Measurements from ENCODE around the gene SLCO1B3. TPM values are rescaled to one million over a fixed set of nuclear protein-coding genes. Genes with fewer than 3 reads are reported as not detected.
"Not testable (repeated sequence)": the region's sequence is repeated elsewhere in the genome, so short reads cannot be mapped to it uniquely, and the experiment has no call there.

SLCO1B3 gene, protein sequence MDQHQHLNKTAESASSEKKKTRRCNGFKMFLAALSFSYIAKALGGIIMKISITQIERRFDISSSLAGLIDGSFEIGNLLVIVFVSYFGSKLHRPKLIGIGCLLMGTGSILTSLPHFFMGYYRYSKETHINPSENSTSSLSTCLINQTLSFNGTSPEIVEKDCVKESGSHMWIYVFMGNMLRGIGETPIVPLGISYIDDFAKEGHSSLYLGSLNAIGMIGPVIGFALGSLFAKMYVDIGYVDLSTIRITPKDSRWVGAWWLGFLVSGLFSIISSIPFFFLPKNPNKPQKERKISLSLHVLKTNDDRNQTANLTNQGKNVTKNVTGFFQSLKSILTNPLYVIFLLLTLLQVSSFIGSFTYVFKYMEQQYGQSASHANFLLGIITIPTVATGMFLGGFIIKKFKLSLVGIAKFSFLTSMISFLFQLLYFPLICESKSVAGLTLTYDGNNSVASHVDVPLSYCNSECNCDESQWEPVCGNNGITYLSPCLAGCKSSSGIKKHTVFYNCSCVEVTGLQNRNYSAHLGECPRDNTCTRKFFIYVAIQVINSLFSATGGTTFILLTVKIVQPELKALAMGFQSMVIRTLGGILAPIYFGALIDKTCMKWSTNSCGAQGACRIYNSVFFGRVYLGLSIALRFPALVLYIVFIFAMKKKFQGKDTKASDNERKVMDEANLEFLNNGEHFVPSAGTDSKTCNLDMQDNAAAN
- under 1 TPM in 1 of 2 donors, not detected in 1; 0.93 TPM for total RNA-seq

DNA sequence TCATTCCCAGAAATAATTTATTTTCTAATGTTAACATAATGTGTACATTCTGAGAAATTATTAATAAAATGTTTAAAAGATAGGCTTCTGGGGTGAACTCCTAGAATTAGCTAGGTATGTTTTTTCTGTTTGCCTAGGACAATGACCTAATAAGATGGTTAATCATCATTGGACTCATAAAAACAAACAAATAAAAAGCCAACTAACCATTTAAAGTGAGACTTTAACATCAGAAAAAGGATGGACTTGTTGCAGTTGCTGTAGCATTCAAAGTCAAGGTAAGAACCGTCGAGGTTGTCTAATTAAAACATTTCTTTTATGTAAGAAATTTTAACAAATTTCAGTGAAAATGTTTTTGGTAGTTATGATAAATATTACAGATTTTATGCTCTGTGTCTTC lies at the start of gene SLCO1B3:
Gene SLCO1B3, plus strand, starts transcription at position 219 of the 400 bp plus-strand sequence. CDS start 5,034 bp downstream, outside the sequence.
- H3K4me3 ChIP-seq, result no peak within 1 kb of the TSS
- no peak for DNase-seq
- H3K9ac ChIP-seq (ENCODE audit: low read depth in 2 of 2, low read length in 2 of 2), result no peak within 1 kb of the TSS
- intact Hi-C loops (cut with DNase I), result no loop called here
- no peak within 1 kb of the TSS for H3K27ac ChIP-seq
- H3K36me3 ChIP-seq, result no peaks in the 10 kb centered on the region
- TF ChIP-seq, protein P1, sequence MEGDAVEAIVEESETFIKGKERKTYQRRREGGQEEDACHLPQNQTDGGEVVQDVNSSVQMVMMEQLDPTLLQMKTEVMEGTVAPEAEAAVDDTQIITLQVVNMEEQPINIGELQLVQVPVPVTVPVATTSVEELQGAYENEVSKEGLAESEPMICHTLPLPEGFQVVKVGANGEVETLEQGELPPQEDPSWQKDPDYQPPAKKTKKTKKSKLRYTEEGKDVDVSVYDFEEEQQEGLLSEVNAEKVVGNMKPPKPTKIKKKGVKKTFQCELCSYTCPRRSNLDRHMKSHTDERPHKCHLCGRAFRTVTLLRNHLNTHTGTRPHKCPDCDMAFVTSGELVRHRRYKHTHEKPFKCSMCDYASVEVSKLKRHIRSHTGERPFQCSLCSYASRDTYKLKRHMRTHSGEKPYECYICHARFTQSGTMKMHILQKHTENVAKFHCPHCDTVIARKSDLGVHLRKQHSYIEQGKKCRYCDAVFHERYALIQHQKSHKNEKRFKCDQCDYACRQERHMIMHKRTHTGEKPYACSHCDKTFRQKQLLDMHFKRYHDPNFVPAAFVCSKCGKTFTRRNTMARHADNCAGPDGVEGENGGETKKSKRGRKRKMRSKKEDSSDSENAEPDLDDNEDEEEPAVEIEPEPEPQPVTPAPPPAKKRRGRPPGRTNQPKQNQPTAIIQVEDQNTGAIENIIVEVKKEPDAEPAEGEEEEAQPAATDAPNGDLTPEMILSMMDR (IDR thresholded peaks at IDR 0.05), result no peak
- no peaks in the 10 kb centered on the region for H3K4me1 ChIP-seq
- no peaks in the 10 kb centered on the region for H3K9me3 ChIP-seq
- no peaks in the 10 kb centered on the region for H3K27me3 ChIP-seq

DNA sequence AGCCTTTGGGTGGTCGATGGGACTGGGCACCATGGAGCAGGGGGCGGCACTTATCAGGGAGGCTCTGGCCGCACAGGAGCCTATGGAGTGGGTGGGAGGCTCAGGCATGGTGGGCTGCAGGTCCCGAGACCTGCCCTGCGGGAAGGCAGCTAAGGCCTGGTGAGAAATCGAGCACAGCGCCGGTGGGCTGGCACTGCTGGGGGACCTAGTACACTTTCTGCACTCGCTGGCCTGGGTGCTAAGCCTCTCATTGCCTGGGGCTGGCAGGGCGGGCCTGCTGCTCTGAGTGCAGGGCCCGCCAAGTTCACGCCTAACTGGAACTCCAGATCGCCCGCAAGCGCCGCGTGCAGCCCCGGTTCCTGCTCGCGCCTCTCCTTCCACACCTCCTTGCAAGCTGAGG lies 33.1 kb upstream of the SLCO1B3 start:
- Histone ChIP-seq H3K27me3 (no peaks in the 10 kb centered on the region), H3K9ac (ENCODE audit: low read depth in 2 of 2, low read length in 2 of 2) (no peak overlapping the region), H3K4me1 (no peaks in the 10 kb centered on the region), H3K36me3 (no peaks in the 10 kb centered on the region), H3K27ac (no peak overlapping the region), H3K4me3 (no peak overlapping the region), H3K9me3 (no peaks in the 10 kb centered on the region)
- TF ChIP-seq, protein P1 (IDR thresholded peaks at IDR 0.05), result no peak
- intact Hi-C loops (cut with DNase I), result no loop called here
- DNase-seq, result no peak

DNA sequence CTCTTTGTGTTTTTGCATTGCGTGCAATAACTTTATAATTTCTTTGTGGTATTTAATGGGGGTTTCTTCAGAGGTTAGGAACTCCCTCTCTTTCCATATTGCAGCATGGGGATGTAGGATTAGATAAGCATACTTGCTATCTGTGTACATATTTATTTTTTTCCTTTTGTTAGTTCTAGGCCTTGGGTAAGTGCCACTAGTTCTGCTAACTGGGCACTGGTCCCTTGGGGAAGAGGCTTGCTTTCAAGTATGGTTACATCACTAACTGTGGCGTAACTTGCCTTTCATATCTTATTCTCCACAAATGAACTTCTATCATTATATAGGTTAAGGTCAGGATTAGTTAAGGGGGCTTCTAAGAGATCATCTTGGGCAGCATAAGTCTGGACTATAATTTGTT lies 31.5 kb upstream of the SLCO1B3 start:
- TF ChIP-seq, protein P1 (IDR thresholded peaks at IDR 0.05), result no peak
- no peak overlapping the region for H3K9ac ChIP-seq (ENCODE audit: low read depth in 2 of 2, low read length in 2 of 2)
- no peak overlapping the region for H3K27ac ChIP-seq
- no peaks in the 10 kb centered on the region for H3K36me3 ChIP-seq
- no peaks in the 10 kb centered on the region for H3K4me1 ChIP-seq
- intact Hi-C loops (cut with DNase I), result no loop called here
- H3K9me3 ChIP-seq, result no peaks in the 10 kb centered on the region
- DNase-seq, result no peak
- no peaks in the 10 kb centered on the region for H3K27me3 ChIP-seq
- H3K4me3 ChIP-seq, result no peak overlapping the region

DNA sequence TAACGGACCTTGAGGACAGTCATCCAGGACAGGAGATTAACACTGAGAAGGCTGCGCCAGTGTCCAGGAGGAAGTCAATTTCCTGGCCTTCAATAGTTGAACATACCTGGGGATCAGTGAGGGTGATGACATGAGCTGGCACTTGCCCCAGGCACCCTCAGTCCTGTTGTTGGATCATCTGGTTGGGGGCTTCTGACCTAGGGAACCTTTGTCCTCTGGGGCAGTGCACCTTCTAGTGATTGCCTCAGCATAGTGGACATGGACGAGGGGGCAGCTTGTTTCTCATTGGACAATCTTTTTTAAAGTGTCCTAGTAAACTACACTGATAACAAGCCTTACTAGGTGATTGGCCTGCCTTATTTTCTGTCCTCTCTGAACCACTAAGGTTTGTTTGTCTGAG lies 30.5 kb upstream of the SLCO1B3 start:
- H3K9ac ChIP-seq (ENCODE audit: low read depth in 2 of 2, low read length in 2 of 2); H3K36me3 ChIP-seq; H3K9me3 ChIP-seq; H3K4me1 ChIP-seq; intact Hi-C loops (cut with DNase I); H3K4me3 ChIP-seq; DNase-seq; H3K27ac ChIP-seq; H3K27me3 ChIP-seq: not testable (repeated sequence)

DNA sequence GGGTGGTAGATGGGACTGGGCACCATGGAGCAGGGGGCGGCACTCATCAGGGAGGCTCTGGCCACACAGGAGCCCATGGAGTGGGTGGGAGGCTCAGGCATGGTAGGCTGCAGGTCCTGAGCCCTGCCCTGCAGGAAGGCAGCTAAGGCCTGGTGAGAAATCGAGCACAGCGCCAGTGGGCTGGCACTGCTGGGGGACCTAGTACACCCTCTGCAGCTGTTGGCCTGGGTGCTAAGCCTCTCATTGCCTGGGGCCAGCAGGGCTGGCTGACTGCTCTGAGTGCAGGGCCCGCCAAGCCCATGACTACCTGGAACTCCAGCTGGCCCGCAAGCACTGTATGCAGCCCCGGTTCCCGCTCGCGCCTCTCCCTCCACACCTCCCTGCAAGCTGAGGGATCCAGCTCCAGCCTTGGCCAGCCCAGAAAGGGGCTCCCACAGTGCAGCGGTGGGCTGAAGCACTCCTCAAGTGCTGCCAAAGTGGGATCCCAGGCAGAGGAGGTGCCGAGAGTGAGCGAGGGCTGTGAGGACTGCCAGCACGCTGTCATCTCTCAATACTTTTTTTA lies 26.6 kb upstream of the SLCO1B3 start:
- not testable (repeated sequence) for H3K9ac ChIP-seq (ENCODE audit: low read depth in 2 of 2, low read length in 2 of 2); DNase-seq

DNA sequence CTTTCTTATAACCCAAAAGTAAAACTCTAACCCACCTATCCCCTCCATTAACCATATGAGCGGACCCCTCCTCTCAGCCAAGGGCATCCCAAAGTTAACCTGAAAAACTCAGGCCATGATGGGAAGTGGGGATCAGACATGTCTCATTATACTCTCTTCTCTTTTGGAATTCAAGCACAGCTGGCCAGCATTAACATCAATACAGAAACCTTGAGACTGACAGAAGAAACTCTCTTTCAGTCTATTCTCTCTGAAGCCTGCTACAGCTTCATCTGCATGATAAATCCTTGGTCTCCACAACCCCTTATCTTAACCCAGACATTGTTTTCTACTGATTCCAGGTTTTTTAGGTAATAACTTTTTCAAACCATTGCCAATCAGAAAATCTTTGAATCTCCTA lies 17.5 kb upstream of the SLCO1B3 start:
- no peaks in the 10 kb centered on the region for H3K9me3 ChIP-seq
- no peaks in the 10 kb centered on the region for H3K27me3 ChIP-seq
- no peaks in the 10 kb centered on the region for H3K4me1 ChIP-seq
- no peak overlapping the region for H3K9ac ChIP-seq (ENCODE audit: low read depth in 2 of 2, low read length in 2 of 2)
- DNase-seq, result no peak
- H3K36me3 ChIP-seq, result no peaks in the 10 kb centered on the region
- no peak overlapping the region for H3K4me3 ChIP-seq
- intact Hi-C loops (cut with DNase I), result no loop called here
- TF ChIP-seq, protein P1 (IDR thresholded peaks at IDR 0.05), result no peak
- H3K27ac ChIP-seq, result no peak overlapping the region

More for the DNA sequence above, 26.6 kb upstream of the SLCO1B3 start:
- H3K36me3 ChIP-seq; intact Hi-C loops (cut with DNase I); H3K4me3 ChIP-seq; H3K9me3 ChIP-seq; H3K4me1 ChIP-seq; H3K27ac ChIP-seq; H3K27me3 ChIP-seq: not testable (repeated sequence)

All from colonic mucosa (tissue), 4 donors.